ENCODE data around the gene PLAAT2. TPM values are rescaled to one million over a fixed set of nuclear protein-coding genes. Genes with fewer than 3 reads are reported as not detected.

Gene PLAAT2
- total and polyA plus RNA-seq, 9 of the 15 experiments (the other 6 are each of a cell fraction or from before 2014, with no cell fraction given), result not detected

- TF ChIP-seq FOSL1 (tag; conservative IDR thresholded peaks at IDR 0.05) (0 out of 2 replicates have a peak, but pooled peaks have one; percentile 24), SMARCA4 (IDR thresholded peaks at IDR 0.05) (peak; percentile 78), CGGBP1 (CRISPR knock-in tag; IDR thresholded peaks at IDR 0.05) (no peak), SAFB2 (IDR thresholded peaks at IDR 0.05; ENCODE audit: borderline replicate concordance, low read depth, low read length, severe bottlenecking) (no peak), TAL1 (IDR thresholded peaks at IDR 0.05) (peak; percentile 82), COPS2 (conservative IDR thresholded peaks at IDR 0.05) (no peak), KLF10 (CRISPR knock-in tag; IDR thresholded peaks at IDR 0.05) (no peak), HNRNPH1 (optimal IDR thresholded peaks at IDR 0.05; ENCODE audit: low read depth, low read length) (no peak), AFF4 (CRISPR knock-in tag; IDR thresholded peaks at IDR 0.05) (no peak), CTCF (IDR thresholded peaks at IDR 0.05 in 2 of 3, conservative IDR thresholded peaks at IDR 0.05 in 1 of 3; ENCODE audit: insufficient read depth in 2 of 3, low read depth in 1 of 3, low read length in 3 of 3) (no peak), ETV6 (IDR thresholded peaks at IDR 0.05; ENCODE audit: borderline replicate concordance in 1 of 2, low read depth in 2 of 2, low read length in 1 of 2) (no peak), ETV6 (CRISPR knock-in tag; IDR thresholded peaks at IDR 0.05; ENCODE audit: borderline replicate concordance) (no peak), EP300 (IDR thresholded peaks at IDR 0.05; ENCODE audit: low read length) (peak; percentile 75), ZBTB7A (IDR thresholded peaks at IDR 0.05; ENCODE audit: borderline replicate concordance, control insufficient read depth, low read depth, low read length) (no peak), SRSF7 (optimal IDR thresholded peaks at IDR 0.05; ENCODE audit: low read depth, low read length) (no peak), MAX (CRISPR knock-in tag; IDR thresholded peaks at IDR 0.05) (no peak), SPI1 (IDR thresholded peaks at IDR 0.05; ENCODE audit: borderline replicate concordance, low read depth, low read length) (no peak), ZNF253 (CRISPR knock-in tag; conservative IDR thresholded peaks at IDR 0.05) (no peak), HDAC1 (IDR thresholded peaks at IDR 0.05) (peak in 1 of 2 experiments; percentile 26; a peak in 1 of 4 replicates), CREB1 (IDR thresholded peaks at IDR 0.05) (peak; percentile 25; the same call in 1 of the 2 replicates), CREB1 (CRISPR knock-in tag; IDR thresholded peaks at IDR 0.05) (no peak), NFRKB (IDR thresholded peaks at IDR 0.05; ENCODE audit: low read depth) (no peak), POLR2B (IDR thresholded peaks at IDR 0.05; ENCODE audit: low read depth, partially characterized antibody) (no peak)
These were observed 44.6 kb downstream of the PLAAT2 start (continued) for GRCh38 chr11:63518548-63518947.

Measured in K562 (cell line).